Gastrocnemius medialis (tissue), 4 donors: ENCODE measurements around the gene CD58. TPM values are rescaled to one million over a fixed set of nuclear protein-coding genes. Genes with fewer than 3 reads are reported as not detected.
A peak's percentile ranks its signal among the peaks of the same experiment; 100 is the strongest.

Source experiments
- ATAC-seq, 2 donors: fragments of 150-250 bp; one replicate each; pipeline ENCODE4 v1.9.1; 2016
- DNase-seq, 2 donors: peaks; one replicate each; pipeline ENCODE4 v3.0.0-alpha.2; 2019
- H3K27ac ChIP-seq, 4 donors: fragments of 200-600 bp; sonication (generic); 1 replicate in 1 of 4; 2 replicates in 3 of 4; pipeline ENCODE4 v1.5.1; 2016 to 2018; ENCODE audit warnings: mild to moderate bottlenecking in 2 of 4, moderate library complexity in 1 of 4
- H3K27me3 ChIP-seq, 3 donors: fragments of 200-600 bp; sonication (generic) in 2 of 3; 1 replicate in 1 of 3; 2 replicates in 2 of 3; pipeline versions ENCODE4 v1.5.1 to v1.6.0; 2016 to 2019; ENCODE audit warnings: mild to moderate bottlenecking in 1 of 3, moderate library complexity in 1 of 3
- H3K36me3 ChIP-seq, 2 donors: fragments of 200-600 bp; sonication (generic) in 1 of 2; one replicate each; pipeline ENCODE4 v1.5.1; 2017 to 2018
- H3K4me1 ChIP-seq, 2 donors: fragments of 200-600 bp; sonication (generic) in 1 of 2; one replicate each; pipeline ENCODE4 v1.5.1; 2016 to 2017; ENCODE audit warnings: mild to moderate bottlenecking in 2 of 2
- H3K4me3 ChIP-seq, 4 donors: fragments of 200-600 bp; sonication (generic) in 3 of 4; 1 replicate in 1 of 4; 2 replicates in 3 of 4; pipeline ENCODE4 v1.5.1; 2016 to 2019; ENCODE audit warnings: mild to moderate bottlenecking in 2 of 4
- H3K9me3 ChIP-seq, 3 donors: fragments of 200-600 bp; sonication (generic) in 2 of 3; 1 replicate in 1 of 3; 2 replicates in 2 of 3; pipeline ENCODE4 v1.5.1; 2016 to 2019
- POLR2A ChIP-seq, 2 donors: fragments of 450-650 bp; IDR thresholded peaks; one replicate each; pipeline ENCODE4 v1.6.1; 2017; ENCODE audit warnings: antibody characterized with exemption in 2 of 2, mild to moderate bottlenecking in 2 of 2, moderate library complexity in 2 of 2
- in situ Hi-C, 4 donors: fragments of 200-750 bp; cut with MboI; loops; one replicate each; pipeline versions ENCODE4 v1.15.0 to v1.8.0; 2017; ENCODE audit warnings: low sequenced_read_pairs in 4 of 4
- intact Hi-C: fragments of 100-400 bp; cut with DNase I; formaldehyde crosslinking; loops from one replicate; pipeline ENCODE4 v1.15.1; 2023; ENCODE audit warnings: low total_unique reads
- total RNA-seq, 4 donors: library from RNA; depleted of rRNA; stranded (reverse); fragments of >200 nt; gene quantifications; one replicate each; pipeline versions ENCODE4 v1.1.0 to v1.2.3, GENCODE V29; 2016
- TF ChIP-seq, protein P1 (sequence below), 5 experiments: fragments of 450-650 bp in 3 of 5; fragments of 200-600 bp in 2 of 5; sonication (generic) in 2 of 5; IDR thresholded peaks in 4 of 5; conservative IDR thresholded peaks in 1 of 5; 1 replicate in 4 of 5; 2 replicates in 1 of 5; pipeline ENCODE4 v1.5.1; 2016 to 2019; ENCODE audit warnings: antibody characterized with exemption in 5 of 5, mild to moderate bottlenecking in 3 of 5, moderate library complexity in 3 of 5

CD58 gene
- total RNA-seq, 4 donors from 2014 or later, result 4.1 to 15.9 (median 10.2) TPM

DNA sequence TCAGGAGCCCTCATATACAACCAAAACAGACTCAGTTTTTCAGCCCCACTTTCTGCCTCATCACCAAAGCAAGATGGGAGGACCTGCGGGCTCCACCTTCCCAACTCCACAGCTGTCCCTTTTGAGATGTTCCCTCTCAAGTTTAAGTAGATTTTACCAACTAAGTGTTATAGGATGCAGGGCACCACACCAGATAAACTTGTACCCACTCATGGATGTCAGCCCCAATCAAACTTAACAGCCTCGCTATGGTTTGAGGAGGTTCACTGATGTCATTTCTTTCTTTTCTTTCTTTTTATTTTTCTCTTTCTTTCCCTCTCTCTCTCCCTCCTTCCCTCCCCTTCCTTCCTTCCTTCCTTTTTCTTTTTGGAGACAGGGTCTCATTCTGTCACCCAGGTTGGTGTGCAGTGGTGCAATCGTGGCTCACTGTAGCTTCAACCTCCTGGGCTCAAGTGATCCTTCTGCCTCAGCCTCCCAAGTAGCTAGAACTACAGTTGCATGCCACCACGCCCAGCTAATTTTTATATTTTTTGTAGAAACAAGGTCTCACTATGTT, 13.4 kb downstream of the CD58 start:
- intact Hi-C loops (no loop called here), in situ Hi-C loops (no loop called here)
- Histone ChIP-seq H3K36me3 (no peaks in the 10 kb centered on the region), H3K9me3 (no peaks in the 10 kb centered on the region), H3K4me3 (no peak overlapping the region), H3K27me3 (no peaks in the 10 kb centered on the region), H3K4me1 (peaks cover 11 to 18% of the 10 kb centered on the region in 2 donors), H3K27ac (no peak overlapping the region)
- no peak for ATAC-seq
- TF ChIP-seq POLR2A (IDR thresholded peaks at IDR 0.05), result no peak
- TF ChIP-seq, protein P1, sequence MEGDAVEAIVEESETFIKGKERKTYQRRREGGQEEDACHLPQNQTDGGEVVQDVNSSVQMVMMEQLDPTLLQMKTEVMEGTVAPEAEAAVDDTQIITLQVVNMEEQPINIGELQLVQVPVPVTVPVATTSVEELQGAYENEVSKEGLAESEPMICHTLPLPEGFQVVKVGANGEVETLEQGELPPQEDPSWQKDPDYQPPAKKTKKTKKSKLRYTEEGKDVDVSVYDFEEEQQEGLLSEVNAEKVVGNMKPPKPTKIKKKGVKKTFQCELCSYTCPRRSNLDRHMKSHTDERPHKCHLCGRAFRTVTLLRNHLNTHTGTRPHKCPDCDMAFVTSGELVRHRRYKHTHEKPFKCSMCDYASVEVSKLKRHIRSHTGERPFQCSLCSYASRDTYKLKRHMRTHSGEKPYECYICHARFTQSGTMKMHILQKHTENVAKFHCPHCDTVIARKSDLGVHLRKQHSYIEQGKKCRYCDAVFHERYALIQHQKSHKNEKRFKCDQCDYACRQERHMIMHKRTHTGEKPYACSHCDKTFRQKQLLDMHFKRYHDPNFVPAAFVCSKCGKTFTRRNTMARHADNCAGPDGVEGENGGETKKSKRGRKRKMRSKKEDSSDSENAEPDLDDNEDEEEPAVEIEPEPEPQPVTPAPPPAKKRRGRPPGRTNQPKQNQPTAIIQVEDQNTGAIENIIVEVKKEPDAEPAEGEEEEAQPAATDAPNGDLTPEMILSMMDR (IDR thresholded peaks at IDR 0.05 in 4 of 5, conservative IDR thresholded peaks at IDR 0.05 in 1 of 5), result no peak
- no peak for DNase-seq

DNA sequence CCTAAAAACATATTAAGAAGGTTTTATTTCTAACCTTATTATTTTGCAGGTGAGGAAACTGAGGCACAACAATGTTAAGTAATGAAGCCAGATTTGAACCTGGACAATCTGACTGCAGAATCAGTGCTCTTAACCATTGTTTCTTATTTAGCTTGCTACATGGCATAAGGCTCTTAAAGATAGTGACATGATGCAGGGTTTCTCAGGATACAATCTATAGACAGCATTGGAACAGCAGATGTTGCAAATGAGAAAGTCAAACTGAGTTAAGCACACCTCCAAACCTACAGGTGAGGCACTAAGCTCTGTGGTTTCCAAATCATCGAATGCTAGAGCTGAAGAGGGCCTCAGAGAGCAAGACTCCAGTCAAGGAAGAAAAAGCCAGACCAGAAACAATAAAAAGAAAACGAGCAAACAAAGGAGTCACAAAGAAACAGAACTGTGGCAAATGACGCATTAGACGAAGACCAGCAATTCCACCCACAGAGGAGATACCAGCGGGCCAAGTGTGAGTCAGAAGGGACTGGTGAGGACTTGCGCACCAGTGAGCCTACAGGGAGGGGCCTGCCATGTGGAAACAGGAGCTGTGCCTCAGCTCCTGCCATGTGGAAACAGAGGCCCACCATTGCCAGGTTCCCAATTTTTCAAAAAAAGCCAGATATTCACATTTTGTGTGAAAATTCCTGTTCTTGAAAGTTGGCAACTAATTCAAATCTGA, 14.4 kb downstream of the CD58 start:
- TF ChIP-seq, protein P1 (IDR thresholded peaks at IDR 0.05 in 4 of 5, conservative IDR thresholded peaks at IDR 0.05 in 1 of 5), result no peak
- TF ChIP-seq POLR2A (IDR thresholded peaks at IDR 0.05), result no peak
- H3K36me3 ChIP-seq, result no peaks in the 10 kb centered on the region
- no peak overlapping the region for H3K4me3 ChIP-seq
- intact Hi-C loops (no loop called here), in situ Hi-C loops (no loop called here)
- DNase-seq (peak in 1 of 2 donors; percentile 48), ATAC-seq (peak in 1 of 2 donors; percentile 51)
- H3K27ac ChIP-seq, result no peak overlapping the region
- H3K27me3 ChIP-seq, result no peaks in the 10 kb centered on the region
- H3K9me3 ChIP-seq, result no peaks in the 10 kb centered on the region
- H3K4me1 ChIP-seq, result peaks cover 11 to 18% of the 10 kb centered on the region in 2 donors

DNA sequence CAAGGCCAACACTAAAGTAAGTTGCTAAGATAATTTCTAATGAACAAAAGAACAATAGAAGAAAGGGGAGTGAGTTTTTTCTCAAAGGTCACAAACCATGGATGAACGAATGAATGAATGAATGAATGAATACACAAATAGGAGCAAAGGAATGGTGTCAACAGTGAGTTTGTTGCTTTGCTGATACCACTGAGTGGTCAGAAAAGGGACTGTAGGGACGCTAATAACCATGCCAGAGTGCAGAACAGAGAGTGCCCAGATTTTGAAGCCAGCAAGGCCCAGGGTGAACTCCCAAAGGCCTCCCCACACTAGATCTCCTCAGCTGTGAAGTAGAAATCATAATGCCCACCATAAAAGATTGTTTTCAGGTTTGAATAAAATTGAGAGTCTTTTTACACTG, 15.9 kb downstream of the CD58 start:
- DNase-seq (no peak), ATAC-seq (no peak)
- Histone ChIP-seq H3K36me3 (no peaks in the 10 kb centered on the region), H3K4me3 (no peak overlapping the region), H3K4me1 (peaks cover 11 to 18% of the 10 kb centered on the region in 2 donors), H3K27ac (no peak overlapping the region), H3K9me3 (no peaks in the 10 kb centered on the region), H3K27me3 (no peaks in the 10 kb centered on the region)
- TF ChIP-seq, protein P1 (IDR thresholded peaks at IDR 0.05 in 4 of 5, conservative IDR thresholded peaks at IDR 0.05 in 1 of 5), result no peak
- TF ChIP-seq POLR2A (IDR thresholded peaks at IDR 0.05), result no peak
- intact Hi-C loops (no loop called here), in situ Hi-C loops (no loop called here)

DNA sequence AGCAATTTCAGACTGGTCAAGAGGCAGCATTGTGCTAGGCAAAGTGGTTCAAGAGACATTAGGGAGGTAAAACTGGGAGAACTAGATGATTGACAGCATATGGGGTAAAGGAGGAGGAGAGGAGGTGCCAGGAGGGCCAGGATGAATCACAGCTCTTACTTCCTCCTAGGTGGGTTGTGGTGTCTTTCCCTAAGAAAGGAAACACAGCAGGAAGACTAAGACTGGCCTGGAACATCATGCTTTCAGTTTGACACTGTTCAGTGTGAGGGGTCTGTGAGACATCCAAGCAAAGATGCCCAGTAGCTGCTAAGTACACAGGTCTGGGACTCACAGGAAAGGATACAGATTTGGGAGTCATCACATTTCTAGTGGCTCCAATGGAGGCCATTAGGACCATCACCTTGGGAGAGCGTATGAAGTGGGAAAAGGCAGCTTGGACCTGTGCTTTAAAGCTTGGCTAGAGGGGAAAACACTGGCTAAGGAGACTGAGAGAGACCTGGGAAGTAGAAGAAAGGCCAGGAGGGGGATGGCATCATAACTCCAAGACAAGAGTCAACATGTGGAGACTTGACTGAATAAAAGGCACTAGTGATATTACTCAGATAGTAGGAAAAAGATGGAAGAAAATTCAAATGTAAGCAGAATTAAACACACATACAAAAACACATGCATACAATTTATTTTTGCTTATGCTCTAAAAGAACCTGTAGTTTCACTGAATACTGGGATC, 17.3 kb downstream of the CD58 start:
- DNase-seq (no peak), ATAC-seq (no peak)
- Histone ChIP-seq H3K27ac (no peak overlapping the region), H3K4me1 (peaks cover 11 to 18% of the 10 kb centered on the region in 2 donors), H3K9me3 (no peaks in the 10 kb centered on the region), H3K4me3 (no peak overlapping the region), H3K36me3 (no peaks in the 10 kb centered on the region), H3K27me3 (no peaks in the 10 kb centered on the region)
- no peak for TF ChIP-seq POLR2A (IDR thresholded peaks at IDR 0.05)
- TF ChIP-seq, protein P1 (IDR thresholded peaks at IDR 0.05 in 4 of 5, conservative IDR thresholded peaks at IDR 0.05 in 1 of 5), result no peak
- in situ Hi-C loops, result no loop called here
- intact Hi-C loops, result no loop called here
